Fibroblast of lung (primary cell): Measurements from ENCODE around the gene DICER1. TPM values are rescaled to one million over a fixed set of nuclear protein-coding genes. Genes with fewer than 3 reads are reported as not detected.

Experiments
- DNase-seq, 2 donors: peaks; one replicate each; pipeline versions ENCODE4 v3.0.0 to v3.0.0-alpha.2; 2010; ENCODE audit warnings: low read depth in 2 of 2
- H2AFZ ChIP-seq: 2 replicates; pipeline ENCODE4 v1.5.1; 2012; ENCODE audit warnings: low read length, control low read depth, inconsistent platforms
- H3K27ac ChIP-seq: 2 replicates; pipeline ENCODE4 v1.5.1; 2011; ENCODE audit warnings: low read length, control low read depth; ENCODE audit not compliant: insufficient read depth
- H3K27me3 ChIP-seq: 2 replicates; pipeline ENCODE4 v1.5.1; 2011; ENCODE audit warnings: mild to moderate bottlenecking, low read length; ENCODE audit not compliant: control insufficient read depth, insufficient read depth
- H3K36me3 ChIP-seq: 2 replicates; pipeline ENCODE4 v1.5.1; 2011; ENCODE audit warnings: low read length; ENCODE audit not compliant: control insufficient read depth, insufficient read depth
- H3K4me1 ChIP-seq: 2 replicates; pipeline ENCODE4 v1.5.1; 2011; ENCODE audit warnings: low read length; ENCODE audit not compliant: control insufficient read depth, insufficient read depth; ENCODE audit errors: extremely low read depth
- H3K4me2 ChIP-seq: 2 replicates; pipeline ENCODE4 v1.5.1; 2011; ENCODE audit warnings: low read length, control low read depth; ENCODE audit not compliant: insufficient read depth; ENCODE audit errors: extremely low read depth
- H3K4me3 ChIP-seq, 4 experiments: fragments of 200-600 bp in 1 of 4; sonication (generic) in 1 of 4; replicated peaks in 1 of 4; 2 replicates each; pipeline ENCODE4 v1.5.1; 2011 to 2016; ENCODE audit warnings: low read length in 4 of 4, low read depth in 3 of 4, mild to moderate bottlenecking in 3 of 4, control low read depth in 2 of 4, inconsistent platforms in 1 of 4, mixed read lengths in 1 of 4; ENCODE audit not compliant: insufficient read depth in 1 of 4; ENCODE audit errors: control extremely low read depth in 1 of 4
- H3K79me2 ChIP-seq: 2 replicates; pipeline ENCODE4 v1.5.1; 2012; ENCODE audit warnings: mild to moderate bottlenecking, low read length, inconsistent platforms; ENCODE audit not compliant: control insufficient read depth, insufficient read depth
- H3K9ac ChIP-seq: 2 replicates; pipeline ENCODE4 v1.5.1; 2011; ENCODE audit warnings: mild to moderate bottlenecking, low read length, control low read depth; ENCODE audit not compliant: insufficient read depth
- H3K9me3 ChIP-seq: 2 replicates; pipeline ENCODE4 v1.5.1; 2012; ENCODE audit warnings: low read depth, low read length; ENCODE audit not compliant: control insufficient read depth, insufficient read depth
- H4K20me1 ChIP-seq: 2 replicates; pipeline ENCODE4 v1.5.1; 2011; ENCODE audit warnings: low read length; ENCODE audit not compliant: control insufficient read depth, insufficient read depth; ENCODE audit errors: extremely low read depth
- EZH2 ChIP-seq: IDR thresholded peaks from 2 replicates; pipeline ENCODE4 v1.5.1; 2012; ENCODE audit warnings: low read length, control low read depth, mild to moderate bottlenecking; ENCODE audit errors: missing control alignments
- polyA plus RNA-seq, 2 donors: library from polyadenylated mRNA; depleted of rRNA in 1 of 2; stranded (reverse) in 1 of 2; unstranded in 1 of 2; fragments of >200 nt; gene quantifications; 2 replicates each; pipeline ENCODE4 v1.2.1, GENCODE V29; 2011 to 2012; ENCODE audit warnings: missing spikeins in 1 of 2
- total RNA-seq: library from RNA; depleted of rRNA; stranded (reverse); fragments of >200 nt; gene quantifications from 2 replicates; pipeline ENCODE4 v1.2.1, GENCODE V29; 2014
- TF ChIP-seq, protein P1 (sequence below), 2 donors: IDR thresholded peaks in 1 of 2; conservative IDR thresholded peaks in 1 of 2; 1 replicate in 1 of 2; 2 replicates in 1 of 2; pipeline ENCODE4 v1.5.1; 2011 to 2012; ENCODE audit warnings: low read length in 2 of 2, control low read depth in 1 of 2, inconsistent platforms in 1 of 2, low read depth in 1 of 2, mild to moderate bottlenecking in 1 of 2

The DICER1 gene
- total and polyA plus RNA-seq, 2 donors (not counting 1 experiment from before 2014, with no cell fraction given), result 20.3 to 28.7 TPM

DNA sequence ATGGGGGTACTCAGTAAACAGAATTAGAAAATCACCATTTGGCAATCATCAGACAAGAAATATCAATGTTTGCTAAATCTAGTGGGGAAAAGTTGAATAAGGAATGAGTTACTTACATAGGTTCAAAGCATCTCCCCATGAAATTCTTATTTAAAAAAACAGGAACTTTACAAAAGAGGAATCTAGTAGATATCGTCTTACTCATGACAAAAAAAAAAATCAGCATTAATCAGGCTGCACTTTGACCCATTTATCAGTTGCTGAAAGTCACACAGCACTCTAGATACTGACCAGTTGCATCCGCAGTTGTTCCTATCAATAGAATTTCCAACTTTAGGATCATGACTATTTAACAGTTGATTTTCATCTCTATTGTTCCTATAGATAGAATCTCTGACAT lies 5.8 kb upstream of the DICER1 start:
- H3K36me3 ChIP-seq, result no peaks in the 10 kb centered on the region
- H3K27ac ChIP-seq, result no peak overlapping the region
- H3K4me1 ChIP-seq, result no peaks in the 10 kb centered on the region
- no peaks in the 10 kb centered on the region for H3K27me3 ChIP-seq
- H3K4me3 ChIP-seq, result no peak overlapping the region
- no peak overlapping the region for H3K4me2 ChIP-seq
- DNase-seq, result no peak
- H3K79me2 ChIP-seq, result no peaks in the 10 kb centered on the region
- H4K20me1 ChIP-seq, result no peaks in the 10 kb centered on the region
- TF ChIP-seq, protein P1, sequence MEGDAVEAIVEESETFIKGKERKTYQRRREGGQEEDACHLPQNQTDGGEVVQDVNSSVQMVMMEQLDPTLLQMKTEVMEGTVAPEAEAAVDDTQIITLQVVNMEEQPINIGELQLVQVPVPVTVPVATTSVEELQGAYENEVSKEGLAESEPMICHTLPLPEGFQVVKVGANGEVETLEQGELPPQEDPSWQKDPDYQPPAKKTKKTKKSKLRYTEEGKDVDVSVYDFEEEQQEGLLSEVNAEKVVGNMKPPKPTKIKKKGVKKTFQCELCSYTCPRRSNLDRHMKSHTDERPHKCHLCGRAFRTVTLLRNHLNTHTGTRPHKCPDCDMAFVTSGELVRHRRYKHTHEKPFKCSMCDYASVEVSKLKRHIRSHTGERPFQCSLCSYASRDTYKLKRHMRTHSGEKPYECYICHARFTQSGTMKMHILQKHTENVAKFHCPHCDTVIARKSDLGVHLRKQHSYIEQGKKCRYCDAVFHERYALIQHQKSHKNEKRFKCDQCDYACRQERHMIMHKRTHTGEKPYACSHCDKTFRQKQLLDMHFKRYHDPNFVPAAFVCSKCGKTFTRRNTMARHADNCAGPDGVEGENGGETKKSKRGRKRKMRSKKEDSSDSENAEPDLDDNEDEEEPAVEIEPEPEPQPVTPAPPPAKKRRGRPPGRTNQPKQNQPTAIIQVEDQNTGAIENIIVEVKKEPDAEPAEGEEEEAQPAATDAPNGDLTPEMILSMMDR (conservative IDR thresholded peaks at IDR 0.05 in 1 of 2, IDR thresholded peaks at IDR 0.05 in 1 of 2; ENCODE audit: low read depth in 1 of 2, low read length in 2 of 2), result no peak
- no peak for TF ChIP-seq EZH2
- no peak overlapping the region for H2AFZ ChIP-seq
- no peaks in the 10 kb centered on the region for H3K9me3 ChIP-seq
- no peak overlapping the region for H3K9ac ChIP-seq

DNA sequence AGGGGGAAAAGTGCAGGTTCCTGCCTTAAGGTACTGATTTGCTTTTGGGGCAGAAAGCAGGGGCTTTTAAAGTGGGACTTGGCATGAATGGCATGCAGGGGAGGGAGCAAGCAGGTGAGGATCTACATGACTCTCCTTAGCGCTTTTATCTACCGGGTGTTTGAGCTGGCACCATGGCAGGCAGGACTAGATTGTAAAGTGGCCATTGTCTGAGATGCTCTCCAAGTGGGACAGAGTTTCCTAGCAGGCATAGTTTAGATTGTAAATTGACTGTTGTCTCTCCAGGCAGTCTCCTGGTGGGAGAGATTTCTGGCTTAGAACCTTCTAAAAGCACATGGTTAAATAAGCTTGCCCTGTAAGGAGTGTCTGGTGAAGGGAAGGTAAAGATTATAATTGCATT lies 5.3 kb upstream of the DICER1 start:
- H3K4me2 ChIP-seq, result no peak overlapping the region
- no peak overlapping the region for H3K27ac ChIP-seq
- no peaks in the 10 kb centered on the region for H3K79me2 ChIP-seq
- no peak for DNase-seq
- H3K9ac ChIP-seq, result no peak overlapping the region
- H3K4me3 ChIP-seq, result no peak overlapping the region
- no peak overlapping the region for H2AFZ ChIP-seq
- H3K9me3 ChIP-seq, result no peaks in the 10 kb centered on the region
- H4K20me1 ChIP-seq, result no peaks in the 10 kb centered on the region
- no peaks in the 10 kb centered on the region for H3K36me3 ChIP-seq
- no peaks in the 10 kb centered on the region for H3K27me3 ChIP-seq
- TF ChIP-seq EZH2, result no peak
- TF ChIP-seq, protein P1 (conservative IDR thresholded peaks at IDR 0.05 in 1 of 2, IDR thresholded peaks at IDR 0.05 in 1 of 2; ENCODE audit: low read depth in 1 of 2, low read length in 2 of 2), result no peak
- H3K4me1 ChIP-seq, result no peaks in the 10 kb centered on the region

DNA sequence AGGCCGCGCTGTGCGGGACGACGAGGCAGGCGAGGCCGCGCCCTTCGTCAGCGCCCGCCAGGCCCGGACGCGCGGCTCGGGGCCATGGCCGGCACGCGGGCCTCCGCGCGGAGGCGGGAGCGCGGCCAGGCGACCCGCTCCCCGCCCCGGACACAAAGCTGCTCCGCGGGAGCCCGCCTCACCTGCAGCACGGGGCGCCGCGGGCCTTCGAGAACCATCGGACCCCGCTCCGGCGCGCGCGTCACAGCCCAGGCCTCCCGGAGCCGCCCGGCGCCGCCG lies 342 bp downstream of the DICER1 start:
- Histone ChIP-seq H3K9ac (peak overlapping the region; percentile 78), H3K79me2 (peaks cover 48% of the 10 kb centered on the region), H4K20me1 (no peaks in the 10 kb centered on the region), H3K27me3 (no peaks in the 10 kb centered on the region), H3K27ac (peak overlapping the region; percentile 59), H3K36me3 (no peaks in the 10 kb centered on the region), H3K4me1 (no peaks in the 10 kb centered on the region), H3K4me2 (no peak overlapping the region), H3K9me3 (no peaks in the 10 kb centered on the region), H3K4me3 (peak overlapping the region in 3 of 4 experiments; percentile 69 to 82 (median 75)), H2AFZ (no peak overlapping the region)
- DNase-seq, result peak in 1 of 2 donors; percentile 20
- TF ChIP-seq EZH2, result no peak
- TF ChIP-seq, protein P1 (conservative IDR thresholded peaks at IDR 0.05 in 1 of 2, IDR thresholded peaks at IDR 0.05 in 1 of 2; ENCODE audit: low read depth in 1 of 2, low read length in 2 of 2), result no peak
